Measurements from ENCODE around the gene TEAD1.

Gene TEAD1

GRCh38 chr11:12673924-12674570 lies at the start of gene TEAD1:
TSS of gene TEAD1 (plus strand) at chr11:12674421.
- no peak for FAIRE-seq

- no peak for FAIRE-seq
Measured at GRCh38 chr11:12624595-12624994, 49.6 kb upstream of the TEAD1 start.

- FAIRE-seq, result no peak
Measured at GRCh38 chr11:12625438-12626071, 48.7 kb upstream of the TEAD1 start.

DNA sequence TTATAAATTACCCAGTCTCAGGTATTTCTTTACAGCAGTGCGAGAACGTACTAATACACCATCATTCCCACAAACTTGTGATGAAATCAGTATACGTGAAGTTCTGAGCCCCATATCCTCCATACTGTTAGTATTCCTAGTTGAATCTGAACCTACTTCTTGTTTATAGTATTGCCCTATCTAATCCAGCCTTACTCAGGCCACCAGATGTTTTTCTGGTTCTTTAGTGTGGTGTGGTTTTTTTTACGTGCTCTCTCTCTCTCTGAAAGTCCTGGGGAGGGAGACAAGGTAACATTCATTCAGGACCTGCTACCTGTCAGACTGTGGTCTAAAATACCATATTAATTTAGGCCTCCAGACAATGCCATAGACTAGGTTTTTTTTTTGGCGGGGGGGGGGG lies 47.6 kb upstream of the TEAD1 start:
- no peak for FAIRE-seq

DNA sequence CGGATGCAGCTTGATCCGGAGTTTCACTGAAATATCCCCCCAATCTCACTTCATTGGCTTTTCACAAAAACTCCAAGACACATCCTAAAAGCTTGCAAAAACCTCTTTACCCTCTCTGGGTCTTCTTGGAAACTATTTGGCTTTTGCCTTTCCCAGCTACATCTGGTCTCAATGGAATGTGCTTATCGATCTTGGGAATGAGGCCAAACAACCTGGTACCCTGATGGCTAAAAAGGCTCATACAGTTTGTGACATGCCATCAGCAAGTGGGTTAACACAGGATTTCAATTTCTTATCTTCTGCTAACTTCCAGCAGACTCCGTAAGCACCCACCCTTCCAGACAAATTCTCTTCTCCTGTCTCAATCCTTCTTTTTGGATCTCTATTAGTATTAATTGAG lies 45.9 kb upstream of the TEAD1 start:
- no peak for FAIRE-seq

GRCh38 chr11:12629601-12630313 lies 44.5 kb upstream of the TEAD1 start:
- no peak for FAIRE-seq

DNA sequence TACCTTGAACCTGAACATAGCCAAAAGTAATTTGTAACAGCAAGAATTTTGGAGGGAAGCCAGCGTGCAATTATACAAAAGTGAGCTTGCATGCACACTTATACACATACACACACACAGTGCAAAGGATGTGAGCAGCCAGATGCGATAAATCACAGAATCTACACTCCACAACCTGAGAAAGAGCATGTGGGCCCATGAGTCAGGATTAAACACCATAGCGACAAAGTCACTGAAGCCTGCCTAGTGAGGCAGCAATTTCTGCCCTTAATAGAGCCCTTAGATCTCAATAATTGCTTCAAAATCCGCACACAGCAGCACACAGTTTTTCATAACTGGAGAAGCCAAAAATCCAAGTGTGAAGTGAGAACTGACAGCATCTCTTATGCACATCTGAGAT lies 42.6 kb upstream of the TEAD1 start:
- FAIRE-seq, result no peak

DNA sequence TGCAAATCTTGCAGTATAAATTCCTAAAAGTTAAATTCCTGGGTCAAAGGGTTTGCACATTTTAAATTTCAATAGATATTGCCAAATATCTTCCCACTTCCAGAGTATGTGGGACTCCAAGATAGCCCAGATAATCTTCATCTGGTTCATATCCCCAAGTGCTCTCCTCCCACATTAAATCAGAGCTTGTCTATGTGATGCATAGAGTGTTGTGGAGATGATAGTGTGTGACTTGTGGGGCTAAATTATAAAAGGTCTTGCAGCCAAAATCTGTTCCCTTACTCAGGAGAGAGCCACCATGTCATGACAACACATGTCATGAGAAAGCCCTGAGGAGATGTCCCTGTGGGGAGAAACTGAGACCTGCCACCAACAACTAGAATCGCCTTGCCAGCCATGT lies 39.9 kb upstream of the TEAD1 start:
- no peak for FAIRE-seq

GRCh38 chr11:12636871-12637410 lies 37.3 kb upstream of the TEAD1 start:
- no peak for FAIRE-seq

DNA sequence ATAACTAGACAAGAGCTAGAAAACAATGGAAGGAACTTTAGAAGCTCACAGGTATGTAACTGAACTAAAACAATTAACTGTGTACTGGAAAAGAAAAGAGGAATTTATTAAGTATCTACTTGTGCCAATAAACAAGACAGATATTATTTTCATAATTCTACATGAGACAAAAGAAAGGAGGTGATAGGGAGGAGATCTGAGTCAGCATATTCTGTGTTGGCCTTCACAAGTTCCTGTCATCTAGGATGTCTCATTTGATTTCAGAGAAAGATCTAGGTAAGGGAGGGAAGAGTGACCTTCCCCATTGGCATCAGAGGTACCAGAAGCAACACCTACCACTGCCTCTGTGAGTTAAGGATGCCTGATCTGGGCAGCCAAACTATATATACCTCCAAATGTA lies 34.8 kb upstream of the TEAD1 start:
- FAIRE-seq, result no peak

- FAIRE-seq, result no peak
Measured at GRCh38 chr11:12640355-12640754, 33.9 kb upstream of the TEAD1 start.

- FAIRE-seq, result no peak
Measured at GRCh38 chr11:12640926-12641849, 33.0 kb upstream of the TEAD1 start.

GRCh38 chr11:12642040-12642439 lies 32.2 kb upstream of the TEAD1 start:
- FAIRE-seq, result no peak

DNA sequence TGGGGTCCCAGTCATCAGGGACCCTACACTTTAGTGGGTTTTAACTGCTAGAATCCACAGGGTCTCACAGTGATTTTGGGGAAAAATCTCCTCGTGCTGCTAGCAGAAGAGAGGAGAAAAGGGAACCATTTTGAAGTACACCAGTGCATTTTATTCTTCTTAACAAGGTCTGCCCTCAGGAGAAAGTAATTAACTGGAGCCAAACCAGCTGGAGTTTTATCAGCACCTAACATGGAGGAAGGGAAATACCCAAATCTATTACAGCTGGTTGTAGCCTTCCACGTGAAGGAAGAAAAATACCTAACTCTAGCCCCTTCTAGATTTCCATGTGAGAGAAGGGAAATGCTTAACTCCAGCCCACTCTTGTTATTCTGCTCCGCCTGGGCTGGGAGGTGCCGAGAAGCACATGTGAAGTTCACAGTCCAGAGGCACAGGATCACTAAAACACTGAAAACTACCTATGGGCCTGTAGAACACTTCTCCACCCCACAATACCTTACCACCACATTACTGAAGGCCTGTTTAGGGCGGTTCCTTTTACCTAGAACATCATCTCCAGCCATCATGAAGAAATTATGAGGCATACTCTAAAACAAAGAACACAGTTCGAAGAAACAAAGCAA lies 31.3 kb upstream of the TEAD1 start:
- FAIRE-seq, result no peak

DNA sequence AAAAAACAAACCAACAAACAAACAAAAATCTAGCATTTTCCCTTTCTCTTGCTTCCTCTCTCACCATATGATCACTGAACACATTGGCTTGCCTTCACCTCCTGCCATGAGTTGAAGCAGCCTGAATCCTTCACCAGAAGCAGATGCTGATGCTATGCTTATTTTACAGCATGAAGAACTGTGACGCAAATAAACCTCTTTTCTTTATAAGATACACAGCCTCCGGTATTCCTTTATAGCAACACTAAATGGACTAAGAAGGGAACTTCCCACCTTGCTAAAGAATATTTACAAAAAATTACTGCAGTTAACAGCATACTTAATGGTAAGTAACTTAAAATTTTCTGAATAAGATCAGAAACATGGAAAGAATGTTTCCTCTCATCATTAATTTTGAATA lies 27.7 kb upstream of the TEAD1 start:
- no peak for FAIRE-seq

DNA sequence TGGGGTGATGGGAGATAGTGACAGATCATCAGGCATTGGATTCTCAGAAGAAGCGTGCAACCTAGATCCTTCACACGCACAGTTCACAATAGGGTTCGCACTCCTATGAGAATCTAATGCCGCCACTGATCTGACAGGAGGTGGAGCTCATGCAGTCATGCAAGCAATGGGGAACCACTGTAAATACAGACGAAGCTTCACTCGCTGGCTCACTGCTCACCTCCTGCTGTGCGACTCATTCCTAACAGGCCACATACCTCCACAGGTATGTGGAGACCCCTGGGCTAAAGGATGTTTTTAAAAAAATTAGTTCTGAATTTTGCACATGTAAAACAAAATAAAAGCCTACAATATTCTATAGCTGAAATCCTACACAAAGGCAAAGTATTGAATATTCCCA lies 20.5 kb upstream of the TEAD1 start:
- FAIRE-seq, result no peak

GRCh38 chr11:12655842-12656241 lies 18.4 kb upstream of the TEAD1 start:
- no peak for FAIRE-seq

GRCh38 chr11:12657336-12657735 lies 16.9 kb upstream of the TEAD1 start:
- FAIRE-seq, result no peak

DNA sequence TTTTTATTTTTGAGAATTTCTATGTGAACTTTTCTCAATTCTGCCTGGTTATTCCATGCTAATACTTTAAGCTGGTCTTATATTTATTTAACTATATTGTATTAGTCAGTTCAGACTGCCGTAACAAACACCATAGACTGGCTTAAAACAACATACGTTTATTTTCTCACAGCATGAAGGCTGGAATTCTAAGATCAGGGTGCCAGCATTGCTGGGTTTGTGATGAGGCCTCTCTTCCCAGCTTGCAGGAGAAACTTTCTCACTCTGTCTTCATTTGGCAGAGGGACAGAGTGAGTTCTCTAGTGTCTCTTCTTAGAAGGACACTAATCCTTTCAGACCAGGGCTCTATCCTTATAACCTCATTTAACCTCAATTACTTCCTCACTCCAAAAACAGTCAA lies 16.2 kb upstream of the TEAD1 start:
- no peak for FAIRE-seq

DNA sequence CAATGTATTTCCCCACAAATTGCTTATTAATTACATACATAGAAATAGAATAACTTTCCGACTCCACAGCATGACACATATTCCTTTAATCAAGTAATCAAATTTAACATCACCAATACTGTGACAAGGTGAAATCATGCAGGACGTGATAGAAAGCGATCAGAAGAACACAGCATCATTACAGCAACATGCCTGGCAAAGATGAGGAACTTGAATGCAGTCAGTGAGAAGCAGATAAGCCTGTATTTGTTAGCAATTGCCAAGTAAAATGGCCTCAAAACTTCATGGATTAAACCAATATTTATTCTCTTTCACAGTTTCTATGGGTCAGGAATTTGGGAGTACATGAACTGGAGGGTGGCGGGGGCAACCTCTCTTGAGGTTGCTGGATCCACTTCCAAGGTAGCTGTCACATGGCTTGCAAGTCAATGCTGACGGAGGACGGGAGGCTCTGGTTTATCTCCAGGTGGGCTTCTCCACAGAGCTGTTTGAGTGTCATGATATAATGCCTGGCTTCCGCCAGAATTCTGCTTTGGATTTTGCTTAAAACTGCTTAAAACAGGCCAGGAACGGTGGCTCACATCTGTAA lies 12.0 kb upstream of the TEAD1 start:
- FAIRE-seq, result no peak

DNA sequence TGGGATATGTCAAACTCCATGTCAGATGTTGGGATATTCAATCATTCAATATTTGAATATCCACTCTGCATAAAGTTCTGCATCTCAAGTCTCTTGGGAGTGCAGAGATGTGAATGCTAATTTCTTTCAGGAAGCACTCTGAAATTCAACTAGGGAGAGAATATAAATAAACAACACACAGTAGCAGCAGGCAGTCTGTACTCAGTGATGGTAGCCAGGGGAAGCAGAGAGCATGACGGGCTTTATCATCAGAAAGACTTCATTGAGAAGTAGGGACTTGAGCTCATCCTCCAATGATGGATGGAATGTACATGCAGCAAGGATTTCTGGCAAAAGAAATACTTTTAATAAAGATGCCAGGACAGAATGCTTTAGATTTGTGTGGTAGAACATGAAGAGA lies 9.8 kb upstream of the TEAD1 start:
- no peak for FAIRE-seq

DNA sequence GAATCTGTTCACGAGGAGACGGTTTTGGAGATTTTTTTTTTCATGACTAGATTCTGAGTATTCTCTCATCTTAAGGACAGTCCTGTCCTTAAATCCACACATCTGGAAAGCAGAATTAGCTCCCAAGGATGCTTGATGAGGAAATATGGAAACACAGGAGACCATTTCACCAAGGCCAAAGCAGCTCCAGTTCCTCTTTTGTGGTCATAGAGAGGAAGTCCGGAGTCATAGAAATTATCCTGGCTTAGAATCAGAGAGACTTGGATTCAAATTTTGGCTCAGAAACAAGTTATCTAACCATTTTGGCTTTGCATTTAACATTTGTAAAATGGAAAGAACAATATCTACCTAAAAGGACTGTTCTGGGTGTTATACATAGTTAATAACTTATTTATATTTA lies 7.3 kb upstream of the TEAD1 start:
- no peak for FAIRE-seq
